GM12891 (cell line): Measurements from ENCODE around the gene CFAP74.

Experiments
- POLR2A ChIP-seq: IDR thresholded peaks from 2 replicates; pipeline ENCODE4 v1.6.1; 2011; ENCODE audit warnings: low read depth, low read length, control low read depth
- POLR2AphosphoS5 ChIP-seq: IDR thresholded peaks from 2 replicates; pipeline ENCODE4 v1.6.1; 2011; ENCODE audit warnings: low read depth, low read length, control low read depth
- SPI1 ChIP-seq: IDR thresholded peaks from 2 replicates; pipeline ENCODE4 v1.6.1; 2011; ENCODE audit warnings: low read depth, low read length, control low read depth

DNA sequence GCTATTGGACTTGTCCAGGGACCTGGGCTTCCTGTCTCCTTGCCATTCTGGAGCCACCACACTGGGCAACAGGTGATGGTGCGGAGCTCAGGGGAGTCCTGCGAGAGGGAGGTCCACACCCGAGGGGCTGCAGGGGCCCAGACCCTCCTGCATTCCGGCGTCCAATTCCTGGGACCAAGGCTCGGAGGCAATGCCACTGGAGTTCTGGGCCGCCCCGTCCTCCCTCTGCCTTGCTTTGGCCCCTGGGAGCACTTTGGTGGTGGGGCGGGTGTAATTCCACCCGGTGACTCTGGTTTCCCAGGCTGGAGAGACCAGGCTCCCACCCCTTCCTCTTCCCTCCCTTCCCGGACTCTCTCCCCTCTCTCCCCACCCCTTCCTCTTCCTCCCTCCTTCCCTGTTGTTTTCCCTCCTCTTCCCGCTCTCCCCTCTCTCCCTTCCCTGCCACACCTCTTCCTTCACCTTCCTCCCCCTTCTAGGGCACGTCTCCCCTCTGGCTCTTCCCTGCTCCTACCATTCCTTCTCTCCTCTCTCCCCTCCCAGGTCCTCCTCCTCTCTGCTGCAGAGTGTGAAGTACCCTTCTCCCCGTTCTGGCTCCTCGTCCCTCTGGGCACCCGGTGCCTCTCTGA is 48.6 kb upstream of the CFAP74 start:
- no peak for TF ChIP-seq POLR2AphosphoS5
- TF ChIP-seq SPI1: no peak
- TF ChIP-seq POLR2A: no peak
